Choroid plexus epithelial cell (primary cell): Measurements from ENCODE around the gene MPC1.
"Not testable (repeated sequence)": the region's sequence is repeated elsewhere in the genome, so short reads cannot be mapped to it uniquely, and the experiment has no call there.

ENCODE experiments used
- DNase-seq: peaks from one replicate; pipeline ENCODE4 v3.0.0-alpha.2; 2010; ENCODE audit warnings: low read depth
- H3K4me3 ChIP-seq: 2 replicates; pipeline ENCODE4 v1.5.1; 2011; ENCODE audit warnings: low read depth, mild to moderate bottlenecking, control low read depth, low read length, moderate library complexity
- CTCF ChIP-seq: conservative IDR thresholded peaks from 2 replicates; pipeline ENCODE4 v1.5.1; 2011; ENCODE audit warnings: low read depth, mild to moderate bottlenecking, control low read depth, inconsistent platforms, low read length, moderate library complexity

MPC1 gene

GRCh38 chr6:166348305-166348949 is 34.3 kb downstream of the MPC1 start:
- DNase-seq: no peak
- TF ChIP-seq CTCF: no peak
- H3K4me3 ChIP-seq: no peak overlapping the region

GRCh38 chr6:166346965-166347364 is 35.8 kb downstream of the MPC1 start:
- H3K4me3 ChIP-seq: no peak overlapping the region
- no peak for TF ChIP-seq CTCF
- DNase-seq: no peak

GRCh38 chr6:166346449-166346848 is 36.3 kb downstream of the MPC1 start:
- no peak for TF ChIP-seq CTCF
- no peak for DNase-seq
- no peak overlapping the region for H3K4me3 ChIP-seq

GRCh38 chr6:166345672-166346071 is 37.1 kb downstream of the MPC1 start:
- H3K4me3 ChIP-seq: not testable (repeated sequence)

GRCh38 chr6:166344921-166345320 is 37.8 kb downstream of the MPC1 start:
- not testable (repeated sequence) for DNase-seq, H3K4me3 ChIP-seq

More at GRCh38 chr6:166345672-166346071, 37.1 kb downstream of the MPC1 start:
- not testable (repeated sequence) for DNase-seq

- TF ChIP-seq CTCF: no peak
- DNase-seq: no peak
- no peak overlapping the region for H3K4me3 ChIP-seq
These were observed 38.5 kb downstream of the MPC1 start for GRCh38 chr6:166344240-166344639.

GRCh38 chr6:166343150-166343487 is 39.6 kb downstream of the MPC1 start:
- TF ChIP-seq CTCF: no peak
- no peak for DNase-seq

GRCh38 chr6:166342349-166343149 is 40.2 kb downstream of the MPC1 start, which contains the start of gene SFT2D1:
Gene SFT2D1, minus strand, starts transcription at chr6:166342545. Its CDS starts 64 bp downstream, at chr6:166342481.
- TF ChIP-seq CTCF: no peak
- peak within 1 kb of the TSS; percentile 100 for H3K4me3 ChIP-seq
- peak; percentile 77 for DNase-seq

More at GRCh38 chr6:166343150-166343487, 39.6 kb downstream of the MPC1 start:
- H3K4me3 ChIP-seq: peak overlapping the region; percentile 100
